ENCODE data around the gene CCDC137. TPM values are rescaled to one million over a fixed set of nuclear protein-coding genes. Genes with fewer than 3 reads are reported as not detected.
"Not testable (repeated sequence)": the region's sequence is repeated elsewhere in the genome, so short reads cannot be mapped to it uniquely, and the experiment has no call there.

CCDC137 gene
- total and polyA plus RNA-seq, 2 of the 13 experiments (the other 11 are each of a cell fraction or from before 2014, with no cell fraction given): 14.6 to 39.1 TPM

DNA sequence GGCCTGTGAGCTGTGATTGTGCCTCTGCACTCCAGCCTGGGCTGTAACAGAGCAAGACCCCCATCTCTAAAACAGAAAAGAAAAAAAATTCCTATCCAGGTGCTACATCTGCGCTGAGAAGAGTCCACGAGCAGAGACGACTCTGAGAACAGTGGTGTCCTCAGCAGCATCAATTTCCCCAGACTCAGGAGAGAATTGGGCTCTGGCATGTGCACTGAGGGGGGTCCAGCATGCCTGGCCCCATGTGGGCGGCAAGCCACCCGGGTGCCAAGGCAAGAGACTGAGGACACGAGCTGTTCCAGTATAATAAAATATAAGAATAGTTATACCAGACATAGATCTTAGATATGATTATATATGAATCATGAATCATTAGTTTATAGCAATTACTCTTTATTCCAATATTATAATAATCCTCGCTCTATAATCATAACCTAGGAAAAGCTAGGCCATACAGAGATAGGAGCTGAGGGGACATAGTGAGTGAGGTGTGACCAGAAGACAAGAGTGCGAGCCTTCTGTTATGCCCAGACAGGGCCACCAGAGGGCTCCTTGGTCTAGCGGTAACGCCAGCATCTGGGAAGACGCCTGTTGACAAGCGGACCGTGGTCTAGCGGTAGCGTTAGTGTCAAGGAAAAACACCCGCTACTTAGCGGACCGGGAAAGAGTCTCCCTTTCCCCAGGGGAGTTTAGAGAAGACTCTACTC is 9.1 kb downstream of the CCDC137 start (continued):
- TF ChIP-seq, protein P1, sequence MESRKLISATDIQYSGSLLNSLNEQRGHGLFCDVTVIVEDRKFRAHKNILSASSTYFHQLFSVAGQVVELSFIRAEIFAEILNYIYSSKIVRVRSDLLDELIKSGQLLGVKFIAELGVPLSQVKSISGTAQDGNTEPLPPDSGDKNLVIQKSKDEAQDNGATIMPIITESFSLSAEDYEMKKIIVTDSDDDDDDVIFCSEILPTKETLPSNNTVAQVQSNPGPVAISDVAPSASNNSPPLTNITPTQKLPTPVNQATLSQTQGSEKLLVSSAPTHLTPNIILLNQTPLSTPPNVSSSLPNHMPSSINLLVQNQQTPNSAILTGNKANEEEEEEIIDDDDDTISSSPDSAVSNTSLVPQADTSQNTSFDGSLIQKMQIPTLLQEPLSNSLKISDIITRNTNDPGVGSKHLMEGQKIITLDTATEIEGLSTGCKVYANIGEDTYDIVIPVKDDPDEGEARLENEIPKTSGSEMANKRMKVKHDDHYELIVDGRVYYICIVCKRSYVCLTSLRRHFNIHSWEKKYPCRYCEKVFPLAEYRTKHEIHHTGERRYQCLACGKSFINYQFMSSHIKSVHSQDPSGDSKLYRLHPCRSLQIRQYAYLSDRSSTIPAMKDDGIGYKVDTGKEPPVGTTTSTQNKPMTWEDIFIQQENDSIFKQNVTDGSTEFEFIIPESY (CRISPR knock-in tag; IDR thresholded peaks at IDR 0.05): peak; percentile 94
- TF ChIP-seq FOXA1 (IDR thresholded peaks at IDR 0.05); GABPA (CRISPR knock-in tag; IDR thresholded peaks at IDR 0.05; ENCODE audit: low read depth): not testable (repeated sequence)
- TF ChIP-seq FOXA1 (CRISPR knock-in tag; IDR thresholded peaks at IDR 0.05) (peak; percentile 74), ZNF547 (CRISPR knock-in tag; IDR thresholded peaks at IDR 0.05) (0 out of 2 replicates have a peak, but pooled peaks have one; percentile 44), GABPA (IDR thresholded peaks at IDR 0.05; ENCODE audit: low read depth, low read length) (0 out of 2 replicates have a peak, but pooled peaks have one; percentile 7), ZNF792 (CRISPR knock-in tag; IDR thresholded peaks at IDR 0.05) (0 out of 2 replicates have a peak, but pooled peaks have one; percentile 33), AGO2 (optimal IDR thresholded peaks at IDR 0.05; ENCODE audit: low read depth, low read length) (peak; percentile 9), KDM2A (CRISPR knock-in tag; IDR thresholded peaks at IDR 0.05; ENCODE audit: borderline replicate concordance, low read depth) (peak; percentile 78), FOXA3 (CRISPR knock-in tag; IDR thresholded peaks at IDR 0.05) (peak; percentile 78), KAT7 (CRISPR knock-in tag; IDR thresholded peaks at IDR 0.05; ENCODE audit: borderline replicate concordance) (peak; percentile 37; the same call in 1 of the 2 replicates), STAG1 (CRISPR knock-in tag; IDR thresholded peaks at IDR 0.05) (peak; percentile 72), RAD21 (CRISPR knock-in tag; IDR thresholded peaks at IDR 0.05) (peak; percentile 67), ZBTB38 (CRISPR knock-in tag; IDR thresholded peaks at IDR 0.05) (peak; percentile 45; the same call in 1 of the 2 replicates)
- TF ChIP-seq, protein P2, sequence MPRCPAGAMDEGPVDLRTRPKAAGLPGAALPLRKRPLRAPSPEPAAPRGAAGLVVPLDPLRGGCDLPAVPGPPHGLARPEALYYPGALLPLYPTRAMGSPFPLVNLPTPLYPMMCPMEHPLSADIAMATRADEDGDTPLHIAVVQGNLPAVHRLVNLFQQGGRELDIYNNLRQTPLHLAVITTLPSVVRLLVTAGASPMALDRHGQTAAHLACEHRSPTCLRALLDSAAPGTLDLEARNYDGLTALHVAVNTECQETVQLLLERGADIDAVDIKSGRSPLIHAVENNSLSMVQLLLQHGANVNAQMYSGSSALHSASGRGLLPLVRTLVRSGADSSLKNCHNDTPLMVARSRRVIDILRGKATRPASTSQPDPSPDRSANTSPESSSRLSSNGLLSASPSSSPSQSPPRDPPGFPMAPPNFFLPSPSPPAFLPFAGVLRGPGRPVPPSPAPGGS (CRISPR knock-in tag; IDR thresholded peaks at IDR 0.05): 0 out of 2 replicates have a peak, but pooled peaks have one; percentile 24
- TF ChIP-seq, protein P3, sequence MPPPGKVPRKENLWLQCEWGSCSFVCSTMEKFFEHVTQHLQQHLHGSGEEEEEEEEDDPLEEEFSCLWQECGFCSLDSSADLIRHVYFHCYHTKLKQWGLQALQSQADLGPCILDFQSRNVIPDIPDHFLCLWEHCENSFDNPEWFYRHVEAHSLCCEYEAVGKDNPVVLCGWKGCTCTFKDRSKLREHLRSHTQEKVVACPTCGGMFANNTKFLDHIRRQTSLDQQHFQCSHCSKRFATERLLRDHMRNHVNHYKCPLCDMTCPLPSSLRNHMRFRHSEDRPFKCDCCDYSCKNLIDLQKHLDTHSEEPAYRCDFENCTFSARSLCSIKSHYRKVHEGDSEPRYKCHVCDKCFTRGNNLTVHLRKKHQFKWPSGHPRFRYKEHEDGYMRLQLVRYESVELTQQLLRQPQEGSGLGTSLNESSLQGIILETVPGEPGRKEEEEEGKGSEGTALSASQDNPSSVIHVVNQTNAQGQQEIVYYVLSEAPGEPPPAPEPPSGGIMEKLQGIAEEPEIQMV (CRISPR knock-in tag; IDR thresholded peaks at IDR 0.05; ENCODE audit: low read depth): peak; percentile 61; the same call in 1 of the 2 replicates
- TF ChIP-seq, protein P4, sequence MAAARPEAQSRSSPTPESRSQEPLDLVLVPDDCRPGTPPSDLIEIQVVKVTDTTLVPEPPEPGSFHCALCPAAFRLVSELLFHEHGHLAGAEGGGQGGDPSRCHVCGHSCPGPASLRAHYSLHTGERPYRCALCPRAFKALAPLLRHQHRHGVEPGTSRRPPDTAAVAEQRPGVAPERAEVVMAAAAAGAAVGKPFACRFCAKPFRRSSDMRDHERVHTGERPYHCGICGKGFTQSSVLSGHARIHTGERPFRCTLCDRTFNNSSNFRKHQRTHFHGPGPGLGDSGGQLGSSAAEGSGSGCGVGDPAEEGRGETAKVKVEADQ (CRISPR knock-in tag; IDR thresholded peaks at IDR 0.05; ENCODE audit: borderline replicate concordance): 0 out of 2 replicates have a peak, but pooled peaks have one; percentile 22
- TF ChIP-seq, protein P5, sequence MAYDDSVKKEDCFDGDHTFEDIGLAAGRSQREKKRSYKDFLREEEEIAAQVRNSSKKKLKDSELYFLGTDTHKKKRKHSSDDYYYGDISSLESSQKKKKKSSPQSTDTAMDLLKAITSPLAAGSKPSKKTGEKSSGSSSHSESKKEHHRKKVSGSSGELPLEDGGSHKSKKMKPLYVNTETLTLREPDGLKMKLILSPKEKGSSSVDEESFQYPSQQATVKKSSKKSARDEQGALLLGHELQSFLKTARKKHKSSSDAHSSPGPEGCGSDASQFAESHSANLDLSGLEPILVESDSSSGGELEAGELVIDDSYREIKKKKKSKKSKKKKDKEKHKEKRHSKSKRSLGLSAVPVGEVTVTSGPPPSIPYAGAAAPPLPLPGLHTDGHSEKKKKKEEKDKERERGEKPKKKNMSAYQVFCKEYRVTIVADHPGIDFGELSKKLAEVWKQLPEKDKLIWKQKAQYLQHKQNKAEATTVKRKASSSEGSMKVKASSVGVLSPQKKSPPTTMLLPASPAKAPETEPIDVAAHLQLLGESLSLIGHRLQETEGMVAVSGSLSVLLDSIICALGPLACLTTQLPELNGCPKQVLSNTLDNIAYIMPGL (CRISPR knock-in tag; IDR thresholded peaks at IDR 0.05; ENCODE audit: borderline replicate concordance in 1 of 2, low read depth in 1 of 2): peak in 1 of 2 experiments; percentile 60; a peak in 1 of 4 replicates
